HEK293 (cell line): ENCODE measurements around the gene SELENOS.

Experiments used
- CTCF ChIA-PET: fragments of 350-600 bp; formaldehyde crosslinking; extraction: SDS; loops from one replicate; lab custom pipeline; 2021; ENCODE audit warnings: antibody characterized with exemption; lab: Yijun Ruan, JAX
- POLR2A ChIA-PET: fragments of 300-600 bp; formaldehyde crosslinking; extraction: SDS; loops from one replicate; lab custom pipeline; 2020; ENCODE audit warnings: antibody characterized with exemption, inconsistent platforms; lab: Yijun Ruan, JAX
- H3K27ac ChIP-seq: fragments of 200-500 bp; sonication (Bioruptor generic); 2 replicates; pipeline ENCODE4 v1.5.1; 2014; ENCODE audit warnings: low read depth, low read length, control low read depth, inconsistent platforms; ENCODE audit errors: extremely low read depth
- H3K36me3 ChIP-seq, 2 experiments: fragments of 200-500 bp in 1 of 2; sonication (Bioruptor generic) in 1 of 2; 1 replicate in 1 of 2; 2 replicates in 1 of 2; pipeline ENCODE4 v1.5.1; 2014 to 2017; ENCODE audit warnings: inconsistent platforms in 2 of 2, low read length in 2 of 2; ENCODE audit not compliant: control insufficient read depth in 2 of 2, insufficient read depth in 1 of 2
- H3K4me1 ChIP-seq: fragments of 200-500 bp; sonication (Bioruptor generic); 2 replicates; pipeline ENCODE4 v1.5.1; 2014; ENCODE audit warnings: mild to moderate bottlenecking, low read length, inconsistent platforms; ENCODE audit not compliant: control insufficient read depth, insufficient read depth
- H3K4me3 ChIP-seq: 2 replicates; pipeline ENCODE4 v1.5.1; 2011; ENCODE audit warnings: low read depth, mild to moderate bottlenecking, control low read depth, low read length, moderate library complexity
- H3K9me3 ChIP-seq: fragments of 200-500 bp; sonication (Bioruptor generic); 2 replicates; pipeline ENCODE4 v1.5.1; 2014; ENCODE audit warnings: low read depth, low read length, inconsistent platforms; ENCODE audit not compliant: control insufficient read depth, insufficient read depth
- HOXA7 ChIP-seq: sonication (generic); formaldehyde crosslinking; IDR thresholded peaks from 2 replicates; pipeline ENCODE4 v1.8.1; 2022; ENCODE audit warnings: missing genetic modification reagents, borderline replicate concordance
- KLF1 ChIP-seq: fragments of 450-650 bp; formaldehyde crosslinking; IDR thresholded peaks from 2 replicates; pipeline ENCODE4 v1.5.1; 2016; ENCODE audit warnings: missing biosample characterization, missing genetic modification characterization
- PRDM2 ChIP-seq: fragments of 450-650 bp; formaldehyde crosslinking; IDR thresholded peaks from 2 replicates; pipeline ENCODE4 v1.5.1; 2016; ENCODE audit warnings: missing biosample characterization, missing genetic modification characterization, borderline replicate concordance
- PRDM4 ChIP-seq: fragments of 450-650 bp; formaldehyde crosslinking; IDR thresholded peaks from 2 replicates; pipeline ENCODE4 v1.5.1; 2017; ENCODE audit warnings: missing biosample characterization, missing genetic modification characterization
- SCRT2 ChIP-seq: fragments of 450-650 bp; formaldehyde crosslinking; IDR thresholded peaks from 2 replicates; pipeline ENCODE4 v1.5.1; 2016; ENCODE audit warnings: missing biosample characterization, missing genetic modification characterization
- ZBTB1 ChIP-seq: fragments of 450-650 bp; formaldehyde crosslinking; IDR thresholded peaks from 2 replicates; pipeline ENCODE4 v1.5.1; 2016; ENCODE audit warnings: missing biosample characterization, missing genetic modification characterization
- ZBTB11 ChIP-seq: fragments of 450-650 bp; formaldehyde crosslinking; conservative IDR thresholded peaks from 2 replicates; pipeline ENCODE4 v1.5.1; 2016; ENCODE audit warnings: low read depth, missing biosample characterization, missing genetic modification characterization
- ZBTB44 ChIP-seq: fragments of 450-650 bp; IDR thresholded peaks from 2 replicates; pipeline ENCODE4 v1.5.1; 2018; ENCODE audit warnings: missing biosample characterization, mild to moderate bottlenecking, missing genetic modification characterization
- ZFP3 ChIP-seq: fragments of 450-650 bp; formaldehyde crosslinking; IDR thresholded peaks from 2 replicates; pipeline ENCODE4 v1.5.1; 2016; ENCODE audit warnings: low read depth, missing biosample characterization, missing genetic modification characterization
- ZFP37 ChIP-seq: fragments of 450-650 bp; formaldehyde crosslinking; IDR thresholded peaks from 2 replicates; pipeline ENCODE4 v1.5.1; 2016; ENCODE audit warnings: missing biosample characterization, missing genetic modification characterization
- ZNF174 ChIP-seq: fragments of 450-650 bp; formaldehyde crosslinking; IDR thresholded peaks from 2 replicates; pipeline ENCODE4 v1.5.0; 2017; ENCODE audit warnings: missing biosample characterization, mild to moderate bottlenecking, missing genetic modification characterization
- ZNF175 ChIP-seq: fragments of 450-650 bp; formaldehyde crosslinking; IDR thresholded peaks from 2 replicates; pipeline ENCODE4 v1.5.1; 2016; ENCODE audit warnings: missing biosample characterization, missing genetic modification characterization
- ZNF221 ChIP-seq: fragments of 450-650 bp; formaldehyde crosslinking; IDR thresholded peaks from 2 replicates; pipeline ENCODE4 v1.5.1; 2017; ENCODE audit warnings: missing biosample characterization, missing genetic modification characterization, borderline replicate concordance
- ZNF239 ChIP-seq: fragments of 450-650 bp; formaldehyde crosslinking; IDR thresholded peaks from 2 replicates; pipeline ENCODE4 v1.5.1; 2016; ENCODE audit warnings: missing biosample characterization, missing genetic modification characterization
- ZNF292 ChIP-seq: fragments of 450-650 bp; formaldehyde crosslinking; IDR thresholded peaks from 2 replicates; pipeline ENCODE4 v1.5.1; 2016; ENCODE audit warnings: low read depth, missing biosample characterization, missing genetic modification characterization, borderline replicate concordance
- ZNF302 ChIP-seq: fragments of 450-650 bp; formaldehyde crosslinking; IDR thresholded peaks from 2 replicates; pipeline ENCODE4 v1.5.1; 2016; ENCODE audit warnings: missing biosample characterization, missing genetic modification characterization, low read depth
- ZNF48 ChIP-seq: fragments of 450-650 bp; formaldehyde crosslinking; IDR thresholded peaks from 2 replicates; pipeline ENCODE4 v1.5.1; 2016; ENCODE audit warnings: missing biosample characterization, missing genetic modification characterization
- ZNF558 ChIP-seq: fragments of 450-650 bp; formaldehyde crosslinking; IDR thresholded peaks from 2 replicates; pipeline ENCODE4 v1.5.1; 2016; ENCODE audit warnings: missing biosample characterization, missing genetic modification characterization
- ZNF561 ChIP-seq: fragments of 450-650 bp; IDR thresholded peaks from 2 replicates; pipeline ENCODE4 v1.5.1; 2018; ENCODE audit warnings: missing biosample characterization, missing genetic modification characterization, borderline replicate concordance
- ZNF571 ChIP-seq: fragments of 450-650 bp; formaldehyde crosslinking; IDR thresholded peaks from 2 replicates; pipeline ENCODE4 v1.5.0; 2017; ENCODE audit warnings: missing biosample characterization, missing genetic modification characterization
- ZNF707 ChIP-seq: fragments of 450-650 bp; formaldehyde crosslinking; IDR thresholded peaks from 2 replicates; pipeline ENCODE4 v1.5.1; 2016; ENCODE audit warnings: missing biosample characterization, missing genetic modification characterization
- ZNF791 ChIP-seq: fragments of 450-650 bp; formaldehyde crosslinking; IDR thresholded peaks from 2 replicates; pipeline ENCODE4 v1.5.1; 2016; ENCODE audit warnings: missing biosample characterization, missing genetic modification characterization
- ZNF843 ChIP-seq: fragments of 450-650 bp; formaldehyde crosslinking; IDR thresholded peaks from 2 replicates; pipeline ENCODE4 v1.5.1; 2016; ENCODE audit warnings: missing biosample characterization, missing genetic modification characterization

SELENOS gene

GRCh38 chr15:101294731-101295606 is 17.7 kb upstream of the SELENOS start, which contains the start of gene SNRPA1 (continued):
- TF ChIP-seq ZNF48 (no peak), ZNF791 (tag by site-specific recombination) (no peak), ZNF239 (tag by site-specific recombination) (peak; percentile 29; the same call in 1 of the 2 replicates), ZNF292 (tag by site-specific recombination) (no peak), ZNF707 (tag by site-specific recombination) (no peak), ZFP3 (tag by site-specific recombination) (no peak)

- no peak overlapping the region for H3K27ac ChIP-seq
- CTCF ChIA-PET: interaction anchor here (0.6 to 7.4 kb wide), 8 partner anchors 9 to 348 kb away, joined by 3 to 64 read pairs (median 3); no protein-coding TSS in a partner anchor
- no peaks in the 10 kb centered on the region for H3K9me3 ChIP-seq
- H3K4me1 ChIP-seq: peaks cover 11% of the 10 kb centered on the region
- POLR2A ChIA-PET: interaction anchor here (1.1 to 2.8 kb wide), 2 partner anchors 8 to 15 kb away, joined by 3 to 10 read pairs; no protein-coding TSS in a partner anchor
- H3K4me3 ChIP-seq: peak overlapping the region; percentile 64
- peaks cover 31 to 41% of the 10 kb centered on the region in 2 experiments for H3K36me3 ChIP-seq
- TF ChIP-seq ZNF302 (tag by site-specific recombination) (no peak), ZNF175 (tag by site-specific recombination) (no peak), ZBTB11 (tag by site-specific recombination) (no peak), ZNF561 (tag by site-specific recombination) (no peak), ZBTB44 (tag by site-specific recombination) (no peak; the same call in 1 of the 2 replicates), SCRT2 (tag by site-specific recombination) (no peak), PRDM2 (tag by site-specific recombination) (no peak), ZNF174 (tag by site-specific recombination) (no peak), ZNF571 (no peak), ZNF558 (tag by site-specific recombination) (no peak), KLF1 (tag by site-specific recombination) (no peak), ZNF221 (tag by site-specific recombination) (no peak), ZNF843 (tag by site-specific recombination) (no peak), HOXA7 (no peak), ZBTB1 (tag by site-specific recombination) (no peak), PRDM4 (tag by site-specific recombination) (no peak), ZFP37 (tag by site-specific recombination) (no peak)
Measured at GRCh38 chr15:101293122-101293521, 15.8 kb upstream of the SELENOS start.
